DOHH2 (cell line): ENCODE data around the gene DUSP16.

Experiments used
- H3F3A ChIP-seq: fragments of 200-600 bp; sonication (generic), shearing (Covaris generic); 2 replicates; pipeline ENCODE4 v1.6.0; 2016; ENCODE audit warnings: antibody characterized with exemption, mild to moderate bottlenecking; ENCODE audit not compliant: control insufficient read depth, insufficient read depth
- H3K27ac ChIP-seq: fragments of 200-600 bp; sonication (generic); 2 replicates; pipeline ENCODE4 v1.5.1; 2014; ENCODE audit warnings: low read depth, mild to moderate bottlenecking, low read length, moderate library complexity
- H3K27me3 ChIP-seq: fragments of 200-600 bp; sonication (generic); 2 replicates; pipeline ENCODE4 v1.6.1; 2014; ENCODE audit warnings: mild to moderate bottlenecking, low read length, mixed read lengths; ENCODE audit not compliant: control insufficient read depth
- H3K36me3 ChIP-seq: fragments of 200-600 bp; sonication (generic); 2 replicates; pipeline ENCODE4 v1.6.1; 2014; ENCODE audit warnings: mild to moderate bottlenecking, low read length, moderate library complexity, mixed read lengths; ENCODE audit not compliant: control insufficient read depth
- H3K4me1 ChIP-seq: fragments of 200-600 bp; sonication (generic); 2 replicates; pipeline ENCODE4 v1.6.1; 2014; ENCODE audit warnings: mild to moderate bottlenecking, low read length, mixed read lengths; ENCODE audit not compliant: control insufficient read depth
- H3K4me2 ChIP-seq: fragments of 200-600 bp; sonication (generic); 2 replicates; pipeline ENCODE4 v1.6.0; 2014; ENCODE audit warnings: mild to moderate bottlenecking, low read length, moderate library complexity
- H3K4me3 ChIP-seq: fragments of 200-600 bp; sonication (generic); 2 replicates; pipeline ENCODE4 v1.5.1; 2014; ENCODE audit warnings: mild to moderate bottlenecking, low read length, mixed read lengths
- H3K79me2 ChIP-seq: fragments of 200-600 bp; sonication (generic); 2 replicates; pipeline ENCODE4 v1.6.1; 2014; ENCODE audit warnings: mild to moderate bottlenecking, low read length, mixed read lengths; ENCODE audit not compliant: control insufficient read depth
- H3K9me2 ChIP-seq: fragments of 200-600 bp; sonication (generic); replicated peaks from 2 replicates; pipeline ENCODE4 v1.6.1; 2014; ENCODE audit warnings: mild to moderate bottlenecking, low read length, mixed read lengths; ENCODE audit not compliant: control insufficient read depth
- H3K9me3 ChIP-seq: fragments of 200-600 bp; sonication (generic); 2 replicates; pipeline ENCODE4 v1.6.1; 2014; ENCODE audit warnings: antibody characterized with exemption, low read length, mixed read lengths; ENCODE audit not compliant: control insufficient read depth, insufficient read depth
- H4K20me1 ChIP-seq: fragments of 200-600 bp; sonication (generic); 2 replicates; pipeline ENCODE4 v1.6.0; 2014; ENCODE audit warnings: low read depth, mild to moderate bottlenecking, antibody characterized with exemption, low read length, moderate library complexity; ENCODE audit not compliant: control insufficient read depth, insufficient read depth
- EZH2phosphoT487 ChIP-seq: fragments of 200-600 bp; sonication (generic); IDR thresholded peaks from 2 replicates; pipeline ENCODE4 v1.6.1; 2017; ENCODE audit warnings: borderline replicate concordance, mild to moderate bottlenecking, antibody characterized with exemption, low read length, moderate library complexity, mixed read lengths
- TF ChIP-seq, protein P1 (sequence below): fragments of 200-600 bp; sonication (generic); IDR thresholded peaks from one replicate; pipeline ENCODE4 v1.5.1; 2014; ENCODE audit warnings: antibody characterized with exemption, mild to moderate bottlenecking, low read depth, low read length; ENCODE audit not compliant: poor library complexity, severe bottlenecking

Gene DUSP16

DNA sequence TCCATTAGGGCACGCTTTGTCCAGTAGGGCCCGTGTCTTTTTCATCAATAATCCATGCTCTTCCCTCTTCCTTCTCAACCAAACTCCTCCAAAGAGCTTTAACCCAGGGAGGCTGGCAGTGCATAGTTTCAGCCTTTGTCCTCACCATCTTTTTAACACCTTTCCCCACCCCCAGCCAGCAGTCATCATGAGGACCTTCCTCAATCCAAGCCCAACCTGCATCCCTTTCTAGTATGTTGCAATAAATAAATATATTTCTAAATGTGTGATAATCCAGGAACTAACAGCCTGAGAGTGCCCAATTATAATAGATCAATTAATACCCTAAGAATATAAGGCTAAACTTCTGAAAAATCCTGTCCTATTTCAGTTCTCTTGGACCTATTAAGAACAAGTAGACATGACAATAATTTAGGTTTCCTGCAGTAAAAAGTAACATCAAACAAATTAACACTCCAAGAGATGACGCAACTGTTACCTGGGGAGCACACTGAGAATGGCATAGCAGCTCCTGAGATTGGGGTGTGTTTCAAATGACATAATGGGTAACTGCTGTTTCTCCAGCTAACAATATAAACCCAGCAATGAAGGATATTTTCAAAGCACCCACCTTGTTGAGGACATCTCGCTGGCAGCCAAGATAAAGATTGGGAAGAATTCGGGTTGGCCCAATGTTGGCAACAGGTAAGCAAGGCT lies 62.6 kb downstream of the DUSP16 start:
- Histone ChIP-seq H3K79me2 (no peaks in the 10 kb centered on the region), H3K9me3 (no peaks in the 10 kb centered on the region)

DNA sequence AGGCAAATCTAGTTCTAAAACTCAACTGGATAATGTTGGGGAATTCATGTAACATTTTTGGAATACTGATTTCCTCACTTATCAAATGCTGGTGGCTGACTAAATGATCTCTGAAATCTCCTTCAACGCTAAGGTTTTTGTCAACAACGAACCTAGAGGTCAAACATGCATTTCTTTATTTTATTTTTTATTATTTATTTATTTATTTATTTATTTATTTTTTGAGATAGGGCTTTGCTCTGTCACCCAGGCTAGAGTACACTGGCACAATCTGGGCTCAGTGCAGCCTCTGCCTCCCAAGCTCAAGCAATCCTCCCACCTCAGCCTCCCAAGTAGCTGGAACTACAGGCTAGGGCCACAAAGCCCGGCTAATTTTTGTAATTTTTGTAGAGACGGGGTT lies 64.5 kb downstream of the DUSP16 start:
- no peaks in the 10 kb centered on the region for H3K79me2 ChIP-seq
- TF ChIP-seq, protein P1, sequence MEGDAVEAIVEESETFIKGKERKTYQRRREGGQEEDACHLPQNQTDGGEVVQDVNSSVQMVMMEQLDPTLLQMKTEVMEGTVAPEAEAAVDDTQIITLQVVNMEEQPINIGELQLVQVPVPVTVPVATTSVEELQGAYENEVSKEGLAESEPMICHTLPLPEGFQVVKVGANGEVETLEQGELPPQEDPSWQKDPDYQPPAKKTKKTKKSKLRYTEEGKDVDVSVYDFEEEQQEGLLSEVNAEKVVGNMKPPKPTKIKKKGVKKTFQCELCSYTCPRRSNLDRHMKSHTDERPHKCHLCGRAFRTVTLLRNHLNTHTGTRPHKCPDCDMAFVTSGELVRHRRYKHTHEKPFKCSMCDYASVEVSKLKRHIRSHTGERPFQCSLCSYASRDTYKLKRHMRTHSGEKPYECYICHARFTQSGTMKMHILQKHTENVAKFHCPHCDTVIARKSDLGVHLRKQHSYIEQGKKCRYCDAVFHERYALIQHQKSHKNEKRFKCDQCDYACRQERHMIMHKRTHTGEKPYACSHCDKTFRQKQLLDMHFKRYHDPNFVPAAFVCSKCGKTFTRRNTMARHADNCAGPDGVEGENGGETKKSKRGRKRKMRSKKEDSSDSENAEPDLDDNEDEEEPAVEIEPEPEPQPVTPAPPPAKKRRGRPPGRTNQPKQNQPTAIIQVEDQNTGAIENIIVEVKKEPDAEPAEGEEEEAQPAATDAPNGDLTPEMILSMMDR = no peak
- no peak for TF ChIP-seq EZH2phosphoT487

More for the DNA sequence above, 62.6 kb downstream of the DUSP16 start:
- H3K4me2 ChIP-seq = no peak overlapping the region
- peaks cover 6% of the 10 kb centered on the region; the same call in 1 of the 2 replicates for H3K27me3 ChIP-seq
- H3F3A ChIP-seq = no peaks in the 10 kb centered on the region
- H3K4me3 ChIP-seq = no peak overlapping the region
- no peaks in the 10 kb centered on the region for H4K20me1 ChIP-seq
- H3K9me2 ChIP-seq = no peaks in the 10 kb centered on the region
- H3K27ac ChIP-seq = no peak overlapping the region
- TF ChIP-seq, protein P1 = no peak
- TF ChIP-seq EZH2phosphoT487 = no peak
- H3K4me1 ChIP-seq = no peaks in the 10 kb centered on the region
- H3K36me3 ChIP-seq = no peaks in the 10 kb centered on the region

DNA sequence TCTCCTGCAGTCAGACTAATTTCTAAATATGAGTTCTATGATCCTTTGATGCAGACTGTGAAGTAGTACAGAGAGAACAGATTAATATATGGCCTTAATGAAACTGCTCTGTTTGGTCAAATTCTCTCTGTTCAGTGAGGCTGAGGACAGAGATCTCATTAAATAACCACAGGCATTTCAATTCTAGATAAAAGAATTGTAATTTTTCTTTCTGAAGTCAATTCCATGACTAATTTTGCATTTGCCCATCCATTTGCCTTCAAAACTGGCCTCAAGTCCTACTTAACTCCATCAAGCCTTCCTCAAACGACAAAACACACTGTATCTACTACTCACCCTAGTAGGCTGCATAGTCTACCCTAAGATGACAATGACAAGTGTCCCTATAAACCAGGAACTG lies 67.1 kb downstream of the DUSP16 start:
- no peaks in the 10 kb centered on the region for H3K4me1 ChIP-seq
- no peak overlapping the region for H3K4me3 ChIP-seq
- H3K9me3 ChIP-seq = no peaks in the 10 kb centered on the region
- no peak overlapping the region for H3K4me2 ChIP-seq
- H4K20me1 ChIP-seq = no peaks in the 10 kb centered on the region
- no peaks in the 10 kb centered on the region for H3K9me2 ChIP-seq
- TF ChIP-seq, protein P1 = no peak
- no peak for TF ChIP-seq EZH2phosphoT487
- no peaks in the 10 kb centered on the region for H3K79me2 ChIP-seq
- H3K36me3 ChIP-seq = no peaks in the 10 kb centered on the region
- no peaks in the 10 kb centered on the region for H3F3A ChIP-seq
- no peak overlapping the region for H3K27ac ChIP-seq
- peaks cover 6% of the 10 kb centered on the region; the same call in 1 of the 2 replicates for H3K27me3 ChIP-seq

More for the DNA sequence above, 64.5 kb downstream of the DUSP16 start:
- Histone ChIP-seq H4K20me1 (no peaks in the 10 kb centered on the region), H3F3A (no peaks in the 10 kb centered on the region), H3K9me3 (no peaks in the 10 kb centered on the region), H3K4me2 (no peak overlapping the region), H3K4me1 (no peaks in the 10 kb centered on the region), H3K4me3 (no peak overlapping the region), H3K36me3 (no peaks in the 10 kb centered on the region), H3K27me3 (peaks cover 6% of the 10 kb centered on the region; the same call in 1 of the 2 replicates), H3K9me2 (no peaks in the 10 kb centered on the region), H3K27ac (no peak overlapping the region)
